SK-N-SH treated with all-trans-retinoic acid at 6 μM for 48 hours (cell line): ENCODE measurements around the gene TFEC.

Experiments
- ARNTL ChIP-seq: fragments of 450-650 bp; formaldehyde crosslinking; IDR thresholded peaks from 2 replicates; pipeline ENCODE4 v1.5.0; 2020; ENCODE audit warnings: low read depth, mild to moderate bottlenecking, moderate library complexity, borderline replicate concordance
- GLIS3 ChIP-seq: fragments of 250-450 bp; sonication (Bioruptor Pico); IDR thresholded peaks from 2 replicates; pipeline ENCODE4 v1.5.0; 2020; ENCODE audit warnings: mild to moderate bottlenecking, moderate library complexity
- PATZ1 ChIP-seq: fragments of 250-450 bp; sonication (Bioruptor Pico); IDR thresholded peaks from 2 replicates; pipeline ENCODE4 v1.8.0; 2020; ENCODE audit warnings: mild to moderate bottlenecking, moderate library complexity, borderline replicate concordance
- RARB ChIP-seq: fragments of 250-450 bp; sonication (Bioruptor Pico); IDR thresholded peaks from 2 replicates; pipeline ENCODE4 v1.8.0; 2021; ENCODE audit warnings: mild to moderate bottlenecking, moderate library complexity
- SNAI2 ChIP-seq: fragments of 250-450 bp; sonication (Bioruptor Pico); IDR thresholded peaks from 2 replicates; pipeline ENCODE4 v1.5.0; 2020; ENCODE audit warnings: mild to moderate bottlenecking, moderate library complexity
- ZC3H10 ChIP-seq: fragments of 250-450 bp; sonication (Bioruptor Pico); IDR thresholded peaks from 2 replicates; pipeline ENCODE4 v1.5.1; 2021; ENCODE audit warnings: mild to moderate bottlenecking, moderate library complexity
- ZFP3 ChIP-seq: fragments of 250-450 bp; sonication (Bioruptor Pico); IDR thresholded peaks from 2 replicates; pipeline ENCODE4 v1.5.0; 2020; ENCODE audit warnings: mild to moderate bottlenecking, moderate library complexity
- TF ChIP-seq, protein P1 (sequence below): fragments of 250-450 bp; sonication (Bioruptor Pico); IDR thresholded peaks from 2 replicates; pipeline ENCODE4 v1.5.1; 2020; ENCODE audit warnings: low read depth, mild to moderate bottlenecking, moderate library complexity

GRCh38 chr7:115889669-115889984 lies 140.9 kb downstream of the TFEC start:
- TF ChIP-seq PATZ1 (no peak), GLIS3 (CRISPR knock-in tag) (no peak), ZC3H10 (CRISPR knock-in tag) (no peak), ZFP3 (no peak), RARB (CRISPR knock-in tag) (no peak), ARNTL (CRISPR knock-in tag) (no peak), SNAI2 (CRISPR knock-in tag) (no peak)
- TF ChIP-seq, protein P1, sequence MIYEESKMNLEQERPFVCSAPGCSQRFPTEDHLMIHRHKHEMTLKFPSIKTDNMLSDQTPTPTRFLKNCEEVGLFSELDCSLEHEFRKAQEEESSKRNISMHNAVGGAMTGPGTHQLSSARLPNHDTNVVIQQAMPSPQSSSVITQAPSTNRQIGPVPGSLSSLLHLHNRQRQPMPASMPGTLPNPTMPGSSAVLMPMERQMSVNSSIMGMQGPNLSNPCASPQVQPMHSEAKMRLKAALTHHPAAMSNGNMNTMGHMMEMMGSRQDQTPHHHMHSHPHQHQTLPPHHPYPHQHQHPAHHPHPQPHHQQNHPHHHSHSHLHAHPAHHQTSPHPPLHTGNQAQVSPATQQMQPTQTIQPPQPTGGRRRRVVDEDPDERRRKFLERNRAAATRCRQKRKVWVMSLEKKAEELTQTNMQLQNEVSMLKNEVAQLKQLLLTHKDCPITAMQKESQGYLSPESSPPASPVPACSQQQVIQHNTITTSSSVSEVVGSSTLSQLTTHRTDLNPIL, result no peak
